Right atrium auricular region (tissue), 2 donors: Measurements from ENCODE around the gene BST1. TPM values are rescaled to one million over a fixed set of nuclear protein-coding genes. Genes with fewer than 3 reads are reported as not detected.

ENCODE experiments used
- DNase-seq: peaks from one replicate; pipeline ENCODE4 v3.0.0-alpha.2; 2019; ENCODE audit warnings: low spot score
- H3K27ac ChIP-seq, 2 donors: fragments of 200-600 bp; sonication (generic); 1 replicate in 1 of 2; 2 replicates in 1 of 2; pipeline ENCODE4 v1.5.1; 2016 to 2019
- H3K27me3 ChIP-seq, 2 donors: fragments of 200-600 bp; sonication (generic); one replicate each; pipeline versions ENCODE4 v1.5.1 to v1.6.0; 2017 to 2019
- H3K36me3 ChIP-seq: fragments of 200-600 bp; sonication (generic); one replicate; pipeline ENCODE4 v1.5.1; 2016
- H3K4me1 ChIP-seq, 2 donors: fragments of 200-600 bp; sonication (generic); one replicate each; pipeline versions ENCODE4 v1.5.1 to v1.6.0; 2017 to 2019
- H3K4me3 ChIP-seq, 2 donors: fragments of 200-600 bp; sonication (generic); 1 replicate in 1 of 2; 2 replicates in 1 of 2; pipeline ENCODE4 v1.5.1; 2017 to 2019; ENCODE audit warnings: mild to moderate bottlenecking in 1 of 2, moderate library complexity in 1 of 2
- H3K9me3 ChIP-seq, 2 donors: fragments of 200-600 bp; sonication (generic); one replicate each; pipeline ENCODE4 v1.5.1; 2019
- total RNA-seq, 2 donors: library from RNA; depleted of rRNA; stranded (reverse); fragments of >200 nt; gene quantifications; one replicate each; pipeline ENCODE4 v1.1.0, GENCODE V29; 2016
- TF ChIP-seq, protein P1 (sequence below), 2 donors: fragments of 200-600 bp; sonication (generic); IDR thresholded peaks; one replicate each; pipeline ENCODE4 v1.5.1; 2019; ENCODE audit warnings: antibody characterized with exemption in 2 of 2

BST1 gene
- total RNA-seq, 2 donors from 2014 or later: 9.5 to 10.2 TPM

GRCh38 chr4:15677507-15677988 lies 25.3 kb upstream of the BST1 start:
- Histone ChIP-seq H3K9me3 (no peaks in the 10 kb centered on the region), H3K36me3 (no peaks in the 10 kb centered on the region), H3K27ac (no peak overlapping the region), H3K4me3 (no peak overlapping the region), H3K4me1 (peaks cover 0 to 10% of the 10 kb centered on the region in 2 donors), H3K27me3 (no peaks in the 10 kb centered on the region)
- TF ChIP-seq, protein P1, sequence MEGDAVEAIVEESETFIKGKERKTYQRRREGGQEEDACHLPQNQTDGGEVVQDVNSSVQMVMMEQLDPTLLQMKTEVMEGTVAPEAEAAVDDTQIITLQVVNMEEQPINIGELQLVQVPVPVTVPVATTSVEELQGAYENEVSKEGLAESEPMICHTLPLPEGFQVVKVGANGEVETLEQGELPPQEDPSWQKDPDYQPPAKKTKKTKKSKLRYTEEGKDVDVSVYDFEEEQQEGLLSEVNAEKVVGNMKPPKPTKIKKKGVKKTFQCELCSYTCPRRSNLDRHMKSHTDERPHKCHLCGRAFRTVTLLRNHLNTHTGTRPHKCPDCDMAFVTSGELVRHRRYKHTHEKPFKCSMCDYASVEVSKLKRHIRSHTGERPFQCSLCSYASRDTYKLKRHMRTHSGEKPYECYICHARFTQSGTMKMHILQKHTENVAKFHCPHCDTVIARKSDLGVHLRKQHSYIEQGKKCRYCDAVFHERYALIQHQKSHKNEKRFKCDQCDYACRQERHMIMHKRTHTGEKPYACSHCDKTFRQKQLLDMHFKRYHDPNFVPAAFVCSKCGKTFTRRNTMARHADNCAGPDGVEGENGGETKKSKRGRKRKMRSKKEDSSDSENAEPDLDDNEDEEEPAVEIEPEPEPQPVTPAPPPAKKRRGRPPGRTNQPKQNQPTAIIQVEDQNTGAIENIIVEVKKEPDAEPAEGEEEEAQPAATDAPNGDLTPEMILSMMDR (IDR thresholded peaks at IDR 0.05): no peak
- DNase-seq: no peak

- H3K36me3 ChIP-seq: no peaks in the 10 kb centered on the region
- no peaks in the 10 kb centered on the region for H3K9me3 ChIP-seq
- no peak for DNase-seq
- H3K4me1 ChIP-seq: peaks cover 0 to 29% of the 10 kb centered on the region in 2 donors
- TF ChIP-seq, protein P1 (IDR thresholded peaks at IDR 0.05): no peak
- H3K27me3 ChIP-seq: no peaks in the 10 kb centered on the region
- H3K4me3 ChIP-seq: peak overlapping the region; percentile 71 to 74
- H3K27ac ChIP-seq: peak overlapping the region; percentile 90 to 92
These were observed 21.8 kb upstream of the BST1 start for GRCh38 chr4:15681067-15681371.

- DNase-seq: peak; percentile 98
- no peaks in the 10 kb centered on the region for H3K27me3 ChIP-seq
- peaks cover 0 to 29% of the 10 kb centered on the region in 2 donors for H3K4me1 ChIP-seq
- peak within 1 kb of the TSS; percentile 90 to 92 for H3K27ac ChIP-seq
- H3K4me3 ChIP-seq: peak within 1 kb of the TSS; percentile 71 to 74
- H3K36me3 ChIP-seq: peaks cover 5% of the 10 kb centered on the region
- H3K9me3 ChIP-seq: no peaks in the 10 kb centered on the region
- TF ChIP-seq, protein P1 (IDR thresholded peaks at IDR 0.05): peak in 1 of 2 donors; percentile 39
These were observed 21.3 kb upstream of the BST1 start, which contains the start of gene FAM200B for GRCh38 chr4:15681372-15682241. FAM200B (plus strand) TSS chr4:15681827; CDS start chr4:15686978, 5,151 bp downstream.

GRCh38 chr4:15682242-15683142 lies 20.4 kb upstream of the BST1 start:
- no peaks in the 10 kb centered on the region for H3K27me3 ChIP-seq
- peaks cover 10% of the 10 kb centered on the region for H3K36me3 ChIP-seq
- H3K4me1 ChIP-seq: peaks cover 0 to 29% of the 10 kb centered on the region in 2 donors
- peak overlapping the region; percentile 71 to 74 for H3K4me3 ChIP-seq
- no peaks in the 10 kb centered on the region for H3K9me3 ChIP-seq
- TF ChIP-seq, protein P1 (IDR thresholded peaks at IDR 0.05): no peak
- DNase-seq: no peak
- H3K27ac ChIP-seq: peak overlapping the region; percentile 90 to 92

GRCh38 chr4:15683143-15683495 lies 19.7 kb upstream of the BST1 start:
- DNase-seq: no peak
- Histone ChIP-seq H3K4me3 (peak overlapping the region in 1 of 2 donors; percentile 71), H3K27me3 (no peaks in the 10 kb centered on the region), H3K36me3 (peaks cover 10% of the 10 kb centered on the region), H3K27ac (no peak overlapping the region), H3K4me1 (peaks cover 0 to 29% of the 10 kb centered on the region in 2 donors), H3K9me3 (no peaks in the 10 kb centered on the region)
- TF ChIP-seq, protein P1 (IDR thresholded peaks at IDR 0.05): no peak
